ENCODE measurements around the gene NTM. TPM values are rescaled to one million over a fixed set of nuclear protein-coding genes. Genes with fewer than 3 reads are reported as not detected.

The NTM gene
- total RNA-seq, 2 experiments from 2014 or later = not detected

GRCh38 chr11:132137981-132138313 lies 767.5 kb downstream of the NTM start:
- Mint-ChIP-seq H3K27ac (no peak overlapping the region), H3K9me3 (no peaks in the 10 kb centered on the region), H3K27me3 (no peaks in the 10 kb centered on the region), H3K36me3 (no peaks in the 10 kb centered on the region), H3K4me3 (no peak overlapping the region), H3K4me1 (no peaks in the 10 kb centered on the region)
- POLR2A ChIA-PET = no interaction called here
- ATAC-seq (ENCODE audit: low read depth) = no peak
- no peak for DNase-seq

GRCh38 chr11:132139181-132139580 lies 768.8 kb downstream of the NTM start:
- Mint-ChIP-seq H3K36me3 (no peaks in the 10 kb centered on the region), H3K27ac (no peak overlapping the region), H3K9me3 (no peaks in the 10 kb centered on the region), H3K27me3 (no peaks in the 10 kb centered on the region), H3K4me3 (no peak overlapping the region), H3K4me1 (no peaks in the 10 kb centered on the region)
- DNase-seq = no peak
- POLR2A ChIA-PET = no interaction called here
- no peak for ATAC-seq (ENCODE audit: low read depth)

GRCh38 chr11:132140056-132140455 lies 769.6 kb downstream of the NTM start:
- H3K27me3 Mint-ChIP-seq = no peaks in the 10 kb centered on the region
- H3K4me3 Mint-ChIP-seq = no peak overlapping the region
- POLR2A ChIA-PET = no interaction called here
- no peaks in the 10 kb centered on the region for H3K9me3 Mint-ChIP-seq
- H3K27ac Mint-ChIP-seq = no peak overlapping the region
- DNase-seq = no peak
- H3K4me1 Mint-ChIP-seq = no peaks in the 10 kb centered on the region
- no peaks in the 10 kb centered on the region for H3K36me3 Mint-ChIP-seq
- ATAC-seq (ENCODE audit: low read depth) = no peak

- Mint-ChIP-seq H3K36me3 (no peaks in the 10 kb centered on the region), H3K27ac (no peak overlapping the region), H3K9me3 (no peaks in the 10 kb centered on the region), H3K4me3 (no peak overlapping the region), H3K4me1 (no peaks in the 10 kb centered on the region), H3K27me3 (no peaks in the 10 kb centered on the region)
- ATAC-seq (ENCODE audit: low read depth) (no peak), DNase-seq (no peak)
- POLR2A ChIA-PET = no interaction called here
Measured at GRCh38 chr11:132142121-132142520, 771.7 kb downstream of the NTM start.

- H3K27me3 Mint-ChIP-seq = no peaks in the 10 kb centered on the region
- POLR2A ChIA-PET = no interaction called here
- DNase-seq (no peak), ATAC-seq (ENCODE audit: low read depth) (no peak)
- no peak overlapping the region for H3K4me3 Mint-ChIP-seq
- no peaks in the 10 kb centered on the region for H3K4me1 Mint-ChIP-seq
- no peaks in the 10 kb centered on the region for H3K9me3 Mint-ChIP-seq
- no peaks in the 10 kb centered on the region for H3K36me3 Mint-ChIP-seq
- H3K27ac Mint-ChIP-seq = no peak overlapping the region
Measured at GRCh38 chr11:132142554-132142953, 772.1 kb downstream of the NTM start.

GRCh38 chr11:132147464-132147863 lies 777.0 kb downstream of the NTM start:
- no peak overlapping the region for H3K4me3 Mint-ChIP-seq
- H3K27me3 Mint-ChIP-seq = no peaks in the 10 kb centered on the region
- DNase-seq (no peak), ATAC-seq (ENCODE audit: low read depth) (no peak)
- H3K4me1 Mint-ChIP-seq = no peaks in the 10 kb centered on the region
- H3K27ac Mint-ChIP-seq = no peak overlapping the region
- POLR2A ChIA-PET = no interaction called here
- H3K36me3 Mint-ChIP-seq = no peaks in the 10 kb centered on the region
- no peaks in the 10 kb centered on the region for H3K9me3 Mint-ChIP-seq

- POLR2A ChIA-PET = interaction anchor here (0.6 kb wide), 1 partner anchor 883 kb away, joined by 4 read pairs; no protein-coding TSS in a partner anchor
- ATAC-seq (ENCODE audit: low read depth) = no peak
Measured at GRCh38 chr11:132154781-132155180, 784.4 kb downstream of the NTM start.

GRCh38 chr11:132158091-132158490 lies 787.7 kb downstream of the NTM start:
- H3K27me3 Mint-ChIP-seq = no peaks in the 10 kb centered on the region
- H3K4me3 Mint-ChIP-seq = no peak overlapping the region
- POLR2A ChIA-PET = no interaction called here
- H3K4me1 Mint-ChIP-seq = no peaks in the 10 kb centered on the region
- H3K36me3 Mint-ChIP-seq = no peaks in the 10 kb centered on the region
- no peaks in the 10 kb centered on the region for H3K9me3 Mint-ChIP-seq
- no peak overlapping the region for H3K27ac Mint-ChIP-seq
- ATAC-seq (ENCODE audit: low read depth) (no peak), DNase-seq (no peak)

More at GRCh38 chr11:132154781-132155180, 784.4 kb downstream of the NTM start:
- no peaks in the 10 kb centered on the region for H3K9me3 Mint-ChIP-seq
- no peaks in the 10 kb centered on the region for H3K27me3 Mint-ChIP-seq
- H3K4me1 Mint-ChIP-seq = no peaks in the 10 kb centered on the region
- DNase-seq = no peak
- no peaks in the 10 kb centered on the region for H3K36me3 Mint-ChIP-seq
- no peak overlapping the region for H3K27ac Mint-ChIP-seq
- H3K4me3 Mint-ChIP-seq = no peak overlapping the region

GRCh38 chr11:132158696-132159095 lies 788.3 kb downstream of the NTM start:
- Mint-ChIP-seq H3K9me3 (no peaks in the 10 kb centered on the region), H3K36me3 (no peaks in the 10 kb centered on the region), H3K27me3 (no peaks in the 10 kb centered on the region), H3K27ac (no peak overlapping the region), H3K4me3 (no peak overlapping the region), H3K4me1 (no peaks in the 10 kb centered on the region)
- DNase-seq (no peak), ATAC-seq (ENCODE audit: low read depth) (no peak)
- POLR2A ChIA-PET = no interaction called here

GRCh38 chr11:132161403-132162078 lies 791.1 kb downstream of the NTM start:
- H3K36me3 Mint-ChIP-seq = no peaks in the 10 kb centered on the region
- POLR2A ChIA-PET = no interaction called here
- H3K27me3 Mint-ChIP-seq = no peaks in the 10 kb centered on the region
- H3K4me1 Mint-ChIP-seq = no peaks in the 10 kb centered on the region
- DNase-seq = no peak
- H3K27ac Mint-ChIP-seq = no peak overlapping the region
- no peak for ATAC-seq (ENCODE audit: low read depth)
- H3K4me3 Mint-ChIP-seq = no peak overlapping the region
- H3K9me3 Mint-ChIP-seq = no peaks in the 10 kb centered on the region

GRCh38 chr11:132168344-132168981 lies 798.0 kb downstream of the NTM start:
- DNase-seq = no peak
- Mint-ChIP-seq H3K9me3 (peaks cover 2% of the 10 kb centered on the region), H3K36me3 (no peaks in the 10 kb centered on the region), H3K27ac (no peak overlapping the region), H3K27me3 (no peaks in the 10 kb centered on the region), H3K4me3 (no peak overlapping the region), H3K4me1 (no peaks in the 10 kb centered on the region)
- POLR2A ChIA-PET = no interaction called here
- no peak for ATAC-seq (ENCODE audit: low read depth)

- Mint-ChIP-seq H3K27me3 (no peaks in the 10 kb centered on the region), H3K9me3 (peaks cover 2% of the 10 kb centered on the region), H3K4me1 (no peaks in the 10 kb centered on the region), H3K4me3 (no peak overlapping the region), H3K36me3 (no peaks in the 10 kb centered on the region), H3K27ac (no peak overlapping the region)
- ATAC-seq (ENCODE audit: low read depth) (no peak), DNase-seq (no peak)
- POLR2A ChIA-PET = no interaction called here
Measured at GRCh38 chr11:132171031-132171430, 800.6 kb downstream of the NTM start.

GRCh38 chr11:132174362-132175255 lies 804.2 kb downstream of the NTM start:
- DNase-seq (no peak), ATAC-seq (ENCODE audit: low read depth) (no peak)
- Mint-ChIP-seq H3K4me1 (no peaks in the 10 kb centered on the region), H3K36me3 (no peaks in the 10 kb centered on the region), H3K27me3 (no peaks in the 10 kb centered on the region), H3K27ac (no peak overlapping the region), H3K9me3 (peaks cover 3% of the 10 kb centered on the region), H3K4me3 (no peak overlapping the region)
- POLR2A ChIA-PET = no interaction called here

- H3K27me3 Mint-ChIP-seq = no peaks in the 10 kb centered on the region
- peaks cover 3% of the 10 kb centered on the region for H3K9me3 Mint-ChIP-seq
- no peak overlapping the region for H3K4me3 Mint-ChIP-seq
- H3K27ac Mint-ChIP-seq = no peak overlapping the region
- no peaks in the 10 kb centered on the region for H3K4me1 Mint-ChIP-seq
- DNase-seq (no peak), ATAC-seq (ENCODE audit: low read depth) (no peak)
- H3K36me3 Mint-ChIP-seq = no peaks in the 10 kb centered on the region
- POLR2A ChIA-PET = no interaction called here
Measured at GRCh38 chr11:132177106-132177505, 806.7 kb downstream of the NTM start.
